Suppressor macrophage (primary cell): Measurements from ENCODE around the gene RAB5B.
A peak's percentile ranks its signal among the peaks of the same experiment; 100 is the strongest.

ENCODE experiments used
- DNase-seq, 4 experiments: peaks; one replicate each; pipeline ENCODE4 v3.0.0-alpha.2; 2020 to 2022

Gene RAB5B

GRCh38 chr12:56020423-56021184 is 46.7 kb downstream of the RAB5B start, which contains the start of gene IKZF4:
Gene IKZF4, plus strand, starts transcription at chr12:56021043. Its CDS starts 451 bp downstream, at chr12:56021494.
- DNase-seq = peak; percentile 69 to 85 (median 78)

GRCh38 chr12:56021889-56022497 is 48.1 kb downstream of the RAB5B start:
- DNase-seq = no peak

- DNase-seq = no peak
These were observed 54.8 kb downstream of the RAB5B start for GRCh38 chr12:56028511-56029165.

GRCh38 chr12:56029166-56029519 is 55.3 kb downstream of the RAB5B start:
- DNase-seq = no peak

GRCh38 chr12:56029666-56030293 is 55.9 kb downstream of the RAB5B start:
- DNase-seq = peak; percentile 69 to 87 (median 77)

- DNase-seq = no peak
These were observed 58.1 kb downstream of the RAB5B start for GRCh38 chr12:56031987-56032386.

- no peak for DNase-seq
These were observed 60.9 kb downstream of the RAB5B start for GRCh38 chr12:56034586-56035332.

- no peak for DNase-seq
These were observed 63.3 kb downstream of the RAB5B start for GRCh38 chr12:56037161-56037560.

GRCh38 chr12:56038022-56038655 is 64.3 kb downstream of the RAB5B start:
- no peak for DNase-seq

GRCh38 chr12:56040151-56040550 is 66.3 kb downstream of the RAB5B start:
- DNase-seq = no peak

GRCh38 chr12:56040963-56041551 is 67.2 kb downstream of the RAB5B start:
- DNase-seq = no peak

GRCh38 chr12:56041552-56042429 is 67.9 kb downstream of the RAB5B start, which contains the start of gene RPS26:
Gene RPS26, plus strand, starts transcription at chr12:56041918. Its CDS starts 249 bp downstream, at chr12:56042167.
- DNase-seq = peak; percentile 97 to 99 (median 98)

- DNase-seq = peak in 3 of 4 experiments; percentile 8 to 13 (median 11)
These were observed 68.5 kb downstream of the RAB5B start for GRCh38 chr12:56042430-56042813.

GRCh38 chr12:56042843-56043242 is 69.0 kb downstream of the RAB5B start:
- DNase-seq = no peak
